Activated T-cell treated with anti-CD3 and anti-CD28 coated beads, Interleukin-2, amount 50 U/mL, for 1 hour (primary cell): Measurements from ENCODE around the gene PLEKHM1.

ENCODE experiments used
- DNase-seq: peaks from one replicate; pipeline ENCODE4 v3.0.0-alpha.2; 2020

PLEKHM1 gene

GRCh38 chr17:45395569-45396415 lies 94.7 kb downstream of the PLEKHM1 start:
- no peak for DNase-seq

- peak; percentile 41 for DNase-seq
Measured at GRCh38 chr17:45394913-45395568, 95.5 kb downstream of the PLEKHM1 start.

DNA sequence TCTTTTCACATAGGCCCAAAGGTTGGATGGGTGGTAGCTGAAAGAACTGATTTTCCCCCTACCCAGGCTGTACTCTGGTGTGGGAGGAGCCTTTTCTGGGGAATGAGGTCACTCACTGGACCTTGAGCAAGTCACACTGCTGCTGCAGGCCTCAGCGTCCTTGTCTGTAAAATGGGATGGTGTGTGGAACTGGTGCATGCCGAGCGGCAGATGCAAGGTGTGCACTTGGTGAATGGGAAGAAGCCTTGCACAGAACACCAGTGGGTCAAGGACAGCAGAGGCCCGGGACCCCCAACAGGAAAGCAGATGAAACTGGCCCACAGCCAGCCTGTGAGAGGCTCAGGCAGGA lies 96.0 kb downstream of the PLEKHM1 start:
- DNase-seq, result no peak

DNA sequence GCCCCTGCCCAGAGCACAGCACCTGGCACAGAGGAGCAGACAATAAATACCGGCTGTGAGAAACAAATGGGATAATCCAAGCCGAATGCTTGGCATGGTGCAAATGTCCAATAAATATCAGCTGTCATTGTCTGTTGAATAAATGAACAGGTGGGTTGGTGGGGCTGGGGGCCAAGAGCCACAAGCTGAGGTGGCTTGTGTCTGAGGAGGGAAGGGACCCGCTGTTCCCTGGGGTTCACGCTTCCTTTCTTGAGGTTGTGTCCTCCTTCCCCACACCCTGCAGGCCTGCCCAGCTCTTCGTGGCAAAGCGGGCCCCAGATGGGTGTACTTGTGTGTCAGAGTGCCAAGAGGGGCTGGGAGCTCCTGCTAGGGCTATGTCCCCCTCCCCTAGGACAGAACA lies 96.4 kb downstream of the PLEKHM1 start:
- DNase-seq, result no peak

DNA sequence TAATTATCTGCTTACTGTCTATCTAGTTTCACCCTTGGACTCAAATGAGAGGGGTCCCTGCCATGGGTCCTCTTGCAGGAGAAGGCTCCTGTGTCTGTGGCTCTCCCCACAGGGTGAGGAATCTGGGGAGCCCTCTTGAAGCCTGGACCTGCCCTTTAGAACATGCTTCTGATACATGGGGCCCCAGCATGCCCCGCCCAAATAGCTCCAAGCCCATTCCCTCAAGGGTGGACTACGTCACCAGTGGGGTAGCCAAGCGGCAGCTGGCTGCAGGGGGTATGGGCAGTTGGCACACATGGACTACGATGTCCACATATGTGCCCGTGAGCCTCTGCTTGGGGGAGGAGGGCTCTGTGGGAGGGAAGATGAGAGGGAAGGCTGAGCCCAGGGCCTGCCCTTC lies 97.1 kb downstream of the PLEKHM1 start:
- DNase-seq, result no peak

DNA sequence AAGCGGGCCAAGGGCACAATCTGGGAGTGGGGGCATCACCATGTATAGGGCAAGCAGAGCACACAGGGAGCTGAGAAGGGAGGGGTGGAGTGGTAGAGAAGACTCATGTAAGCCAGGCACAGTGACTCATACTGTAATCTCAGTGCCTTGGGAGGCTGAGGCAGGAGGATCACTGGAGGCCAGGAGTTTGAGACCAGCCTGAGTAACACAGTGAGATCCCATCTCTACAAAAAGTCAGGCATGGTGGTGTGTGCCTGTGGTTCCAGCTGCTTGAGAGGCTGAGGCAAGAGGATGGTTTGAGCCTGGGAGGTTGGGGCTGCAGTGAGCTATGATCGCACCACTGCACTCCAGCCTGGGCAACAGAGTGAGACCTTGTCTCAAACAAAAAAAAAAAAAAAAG lies 98.6 kb downstream of the PLEKHM1 start:
- no peak for DNase-seq

GRCh38 chr17:45391291-45391690 lies 99.2 kb downstream of the PLEKHM1 start:
- DNase-seq, result no peak

- no peak for DNase-seq
Measured at GRCh38 chr17:45389354-45389753, 101.2 kb downstream of the PLEKHM1 start.

- DNase-seq, result no peak
Measured at GRCh38 chr17:45388604-45389325, 101.8 kb downstream of the PLEKHM1 start.

DNA sequence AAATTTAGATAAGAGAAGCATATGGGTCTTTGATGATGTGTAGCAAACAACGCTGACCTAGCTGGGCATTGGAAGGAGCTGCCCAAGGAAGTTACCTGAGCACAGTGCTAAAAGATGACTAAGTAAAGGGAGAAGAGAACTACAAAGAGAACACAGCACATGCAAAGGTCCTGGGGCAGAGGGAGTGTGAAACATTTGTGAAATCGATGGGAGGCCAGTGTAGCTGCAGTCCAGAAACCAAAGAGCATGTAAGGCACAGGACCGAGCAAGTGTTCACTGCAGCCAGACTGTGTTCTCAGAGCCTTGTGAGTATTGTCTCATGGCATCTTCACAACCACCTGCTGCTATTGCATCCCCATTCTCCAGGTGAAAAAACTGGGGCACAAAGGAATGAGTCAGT lies 102.8 kb downstream of the PLEKHM1 start:
- DNase-seq, result no peak

- DNase-seq, result no peak
Measured at GRCh38 chr17:45386178-45386577, 104.3 kb downstream of the PLEKHM1 start.
